Liver (tissue), 9 donors: Measurements from ENCODE around the gene H2AZ2. TPM values are rescaled to one million over a fixed set of nuclear protein-coding genes. Genes with fewer than 3 reads are reported as not detected.

Experiments
- DNase-seq: peaks from one replicate; pipeline ENCODE4 v3.0.0-alpha.2; 2017; ENCODE audit warnings: low spot score
- H3K27ac ChIP-seq, 2 donors: one replicate each; pipeline ENCODE4 v1.7.0; 2013; ENCODE audit warnings: inconsistent platforms in 2 of 2, low read length in 2 of 2, control low read depth in 1 of 2, low read depth in 1 of 2, mild to moderate bottlenecking in 1 of 2
- H3K27me3 ChIP-seq, 4 donors: one replicate each; pipeline versions ENCODE4 v1.6.1 to v1.7.0; 2013; ENCODE audit warnings: low read length in 3 of 4, inconsistent platforms in 1 of 4, mild to moderate bottlenecking in 1 of 4, moderate library complexity in 1 of 4; ENCODE audit not compliant: control insufficient read depth in 4 of 4, insufficient read depth in 4 of 4
- H3K36me3 ChIP-seq, 4 donors: one replicate each; pipeline versions ENCODE4 v1.6.1 to v1.7.0; 2013; ENCODE audit warnings: low read length in 3 of 4, mild to moderate bottlenecking in 3 of 4, low read depth in 1 of 4, moderate library complexity in 1 of 4; ENCODE audit not compliant: control insufficient read depth in 4 of 4, insufficient read depth in 3 of 4
- H3K4me1 ChIP-seq, 4 donors: one replicate each; pipeline versions ENCODE4 v1.6.1 to v1.7.0; 2013; ENCODE audit warnings: low read length in 3 of 4, mild to moderate bottlenecking in 3 of 4, moderate library complexity in 1 of 4; ENCODE audit not compliant: control insufficient read depth in 4 of 4, insufficient read depth in 4 of 4
- H3K4me3 ChIP-seq, 3 donors: one replicate each; pipeline versions ENCODE4 v1.6.1 to v1.7.0; 2013; ENCODE audit warnings: low read length in 3 of 3, control low read depth in 1 of 3, low read depth in 1 of 3, mild to moderate bottlenecking in 1 of 3
- H3K9ac ChIP-seq, 2 donors: one replicate each; pipeline ENCODE4 v1.7.0; 2013; ENCODE audit warnings: low read length in 2 of 2, mild to moderate bottlenecking in 2 of 2, moderate library complexity in 2 of 2, control low read depth in 1 of 2, low read depth in 1 of 2
- H3K9me3 ChIP-seq, 4 donors: one replicate each; pipeline versions ENCODE4 v1.6.1 to v1.7.0; 2013; ENCODE audit warnings: low read length in 3 of 4; ENCODE audit not compliant: control insufficient read depth in 4 of 4
- ATF3 ChIP-seq: IDR thresholded peaks from 2 replicates; pipeline ENCODE4 v1.6.1; 2016; ENCODE audit warnings: antibody characterized with exemption
- CTCF ChIP-seq: fragments of 150-350 bp; IDR thresholded peaks from 2 replicates; pipeline ENCODE4 v1.5.1; 2017; ENCODE audit warnings: improper control_type of control experiment, low read depth, low read length; ENCODE audit not compliant: missing input control
- EGR1 ChIP-seq, 2 donors: IDR thresholded peaks; 2 replicates each; pipeline ENCODE4 v1.6.1; 2016 to 2018; ENCODE audit warnings: antibody characterized with exemption in 2 of 2, low read depth in 2 of 2
- FOXA1 ChIP-seq: IDR thresholded peaks from 2 replicates; pipeline ENCODE4 v1.6.1; 2016; ENCODE audit warnings: antibody characterized with exemption
- FOXA2 ChIP-seq: IDR thresholded peaks from 2 replicates; pipeline ENCODE4 v1.6.1; 2016; ENCODE audit warnings: antibody characterized with exemption
- GABPA ChIP-seq, 2 donors: IDR thresholded peaks in 1 of 2; conservative IDR thresholded peaks in 1 of 2; 2 replicates each; pipeline ENCODE4 v1.6.1; 2016; ENCODE audit warnings: antibody characterized with exemption in 2 of 2, mild to moderate bottlenecking in 1 of 2, moderate library complexity in 1 of 2
- HNF4G ChIP-seq: IDR thresholded peaks from 2 replicates; pipeline ENCODE4 v1.6.1; 2016; ENCODE audit warnings: antibody characterized with exemption
- JUND ChIP-seq, 2 donors: IDR thresholded peaks; 2 replicates each; pipeline ENCODE4 v1.6.1; 2016; ENCODE audit warnings: antibody characterized with exemption in 2 of 2
- MAX ChIP-seq: IDR thresholded peaks from 2 replicates; pipeline ENCODE4 v1.6.1; 2016; ENCODE audit warnings: antibody characterized with exemption
- NR2F2 ChIP-seq: IDR thresholded peaks from 2 replicates; pipeline ENCODE4 v1.6.1; 2016; ENCODE audit warnings: antibody characterized with exemption
- RAD21 ChIP-seq, 2 donors: IDR thresholded peaks; 2 replicates each; pipeline ENCODE4 v1.6.1; 2016; ENCODE audit warnings: antibody characterized with exemption in 2 of 2, mild to moderate bottlenecking in 2 of 2
- REST ChIP-seq: IDR thresholded peaks from 2 replicates; pipeline ENCODE4 v1.6.1; 2016; ENCODE audit warnings: antibody characterized with exemption, mild to moderate bottlenecking
- RXRA ChIP-seq, 2 donors: IDR thresholded peaks; 2 replicates each; pipeline ENCODE4 v1.6.1; 2017 to 2018; ENCODE audit warnings: antibody characterized with exemption in 2 of 2, mild to moderate bottlenecking in 1 of 2
- SP1 ChIP-seq: IDR thresholded peaks from 2 replicates; pipeline ENCODE4 v1.6.1; 2018; ENCODE audit warnings: antibody characterized with exemption, mild to moderate bottlenecking
- TAF1 ChIP-seq: conservative IDR thresholded peaks from 2 replicates; pipeline ENCODE4 v1.6.1; 2016; ENCODE audit warnings: antibody characterized with exemption, mild to moderate bottlenecking
- YY1 ChIP-seq: IDR thresholded peaks from 2 replicates; pipeline ENCODE4 v1.6.1; 2016; ENCODE audit warnings: antibody characterized with exemption, mild to moderate bottlenecking
- ZBTB33 ChIP-seq: IDR thresholded peaks from 2 replicates; pipeline ENCODE4 v1.6.1; 2016; ENCODE audit warnings: antibody characterized with exemption
- WGBS: extraction: QIAGEN DNeasy Blood & Tissue Kit; methylation state at CpG from one replicate; pipeline ENCODE4 v1.1.7; 2013; 5-methylcytosine and 5-hydroxymethylcytosine counted together
- polyA plus RNA-seq, 2 donors: library from polyadenylated mRNA; stranded (reverse) in 1 of 2; unstranded in 1 of 2; fragments of 200-250 nt in 1 of 2; fragments of >200 nt in 1 of 2; fragmentation: Nextera tagmentation in 1 of 2; extraction: Ambion mirVana in 1 of 2; gene quantifications; one replicate each; pipeline versions ENCODE4 v1.2.1 to v1.2.3, GENCODE V29; 2013 to 2015
- total RNA-seq, 2 donors: library from RNA; depleted of rRNA; stranded (reverse); fragments of >200 nt; gene quantifications; one replicate each; pipeline ENCODE4 v1.2.3, GENCODE V29; 2014
- donor health status: healthy.
- donor health status: healthy.
- donor health status: healthy.
- donor health status: healthy.
- donor health status: healthy.

The H2AZ2 gene
- total and polyA plus RNA-seq, 4 donors = 51.3 to 182 (median 69.5) TPM

- no peaks in the 10 kb centered on the region for H3K36me3 ChIP-seq
- H3K27me3 ChIP-seq = no peaks in the 10 kb centered on the region
- H3K9ac ChIP-seq = no peak overlapping the region
- no peaks in the 10 kb centered on the region for H3K9me3 ChIP-seq
- DNase-seq = no peak
- WGBS = 84% methylated on average over 4 of the region's 4 CpGs
- TF ChIP-seq FOXA2 (no peak), TAF1 (no peak), CTCF (no peak), FOXA1 (no peak), SP1 (no peak), GABPA (IDR thresholded peaks at IDR 0.05 in 1 of 2, conservative IDR thresholded peaks at IDR 0.05 in 1 of 2) (no peak), ZBTB33 (no peak), MAX (no peak), JUND (IDR thresholded peaks at IDR 0.05) (no peak), NR2F2 (no peak), RAD21 (IDR thresholded peaks at IDR 0.05) (no peak), HNF4G (no peak)
- peaks cover 5 to 12% (median 10%) of the 10 kb centered on the region in 4 donors for H3K4me1 ChIP-seq
- no peak overlapping the region for H3K4me3 ChIP-seq
- H3K27ac ChIP-seq = no peak overlapping the region
These were observed 47.1 kb upstream of the H2AZ2 start for GRCh38 chr7:44894888-44895580.

- 29% methylated on average over 8 of the region's 8 CpGs for WGBS
- no peak overlapping the region for H3K9ac ChIP-seq
- DNase-seq = no peak
- TF ChIP-seq CTCF (no peak), FOXA2 (peak; percentile 54), YY1 (peak; percentile 88), RXRA (IDR thresholded peaks at IDR 0.05) (peak; percentile 73 to 84), NR2F2 (no peak), REST (no peak), ATF3 (peak; percentile 62), HNF4G (no peak), FOXA1 (peak; percentile 59), GABPA (IDR thresholded peaks at IDR 0.05 in 1 of 2, conservative IDR thresholded peaks at IDR 0.05 in 1 of 2) (peak; percentile 21 to 82), EGR1 (IDR thresholded peaks at IDR 0.05; ENCODE audit: low read depth in 2 of 2) (no peak), ZBTB33 (peak; percentile 71), RAD21 (IDR thresholded peaks at IDR 0.05) (peak; percentile 23 to 35), MAX (peak; percentile 72), TAF1 (no peak), JUND (IDR thresholded peaks at IDR 0.05) (peak; percentile 44 to 65), SP1 (peak; percentile 65)
These were observed 45.9 kb upstream of the H2AZ2 start for GRCh38 chr7:44893710-44894234.

More at GRCh38 chr7:44893710-44894234, 45.9 kb upstream of the H2AZ2 start:
- no peaks in the 10 kb centered on the region for H3K27me3 ChIP-seq
- peaks cover 5 to 12% (median 10%) of the 10 kb centered on the region in 4 donors for H3K4me1 ChIP-seq
- no peak overlapping the region for H3K4me3 ChIP-seq
- peak overlapping the region; percentile 54 to 78 for H3K27ac ChIP-seq
- H3K36me3 ChIP-seq = no peaks in the 10 kb centered on the region
- no peaks in the 10 kb centered on the region for H3K9me3 ChIP-seq
